ENCODE results near the gene GAREM1.

Gene GAREM1

GRCh38 chr18:32383050-32383819 is 87.4 kb downstream of the GAREM1 start:
- intact Hi-C loops (cut with micrococcal nuclease), result no loop called here
- no peaks in the 10 kb centered on the region for H3K4me1 Mint-ChIP-seq (ENCODE audit: low read depth)
- H3K9me3 Mint-ChIP-seq, result no peaks in the 10 kb centered on the region

GRCh38 chr18:32381761-32382160 is 88.9 kb downstream of the GAREM1 start:
- no peak overlapping the region for H3K4me3 Mint-ChIP-seq
- no peaks in the 10 kb centered on the region for H3K36me3 Mint-ChIP-seq (ENCODE audit: low read depth)
- H3K9me3 Mint-ChIP-seq, result no peaks in the 10 kb centered on the region
- no peaks in the 10 kb centered on the region for H3K4me1 Mint-ChIP-seq (ENCODE audit: low read depth)
- H3K27me3 Mint-ChIP-seq, result no peaks in the 10 kb centered on the region
- intact Hi-C loops (cut with micrococcal nuclease), result no loop called here
- no peak overlapping the region for H3K27ac Mint-ChIP-seq

More at GRCh38 chr18:32383050-32383819, 87.4 kb downstream of the GAREM1 start:
- no peaks in the 10 kb centered on the region for H3K27me3 Mint-ChIP-seq
- H3K36me3 Mint-ChIP-seq (ENCODE audit: low read depth), result no peaks in the 10 kb centered on the region
- H3K27ac Mint-ChIP-seq, result no peak overlapping the region
- H3K4me3 Mint-ChIP-seq, result no peak overlapping the region

- intact Hi-C loops (cut with micrococcal nuclease), result no loop called here
- H3K4me3 Mint-ChIP-seq, result no peak overlapping the region
- no peaks in the 10 kb centered on the region for H3K27me3 Mint-ChIP-seq
Measured at GRCh38 chr18:32380559-32380958, 90.1 kb downstream of the GAREM1 start.

DNA sequence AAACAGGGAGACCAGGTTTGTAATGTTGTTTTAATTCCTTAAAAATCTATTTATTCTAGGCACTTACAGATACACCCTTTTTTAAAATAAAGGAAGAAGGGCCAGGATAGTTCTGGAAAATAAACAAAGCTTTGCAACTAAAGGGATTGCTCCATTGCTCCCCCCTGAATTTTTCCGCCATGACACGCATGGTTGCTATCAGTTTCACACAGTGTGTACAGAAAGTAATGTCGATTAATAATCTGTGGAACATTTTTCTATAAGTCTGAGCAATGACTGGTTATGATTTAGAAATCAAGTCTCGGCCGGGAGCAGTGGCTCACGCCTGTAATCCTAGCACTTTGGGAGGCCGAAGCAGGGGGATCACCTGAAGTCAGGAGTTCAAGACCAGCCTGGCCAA is 90.8 kb downstream of the GAREM1 start:
- H3K9me3 Mint-ChIP-seq, result no peaks in the 10 kb centered on the region
- no peaks in the 10 kb centered on the region for H3K36me3 Mint-ChIP-seq (ENCODE audit: low read depth)
- H3K4me3 Mint-ChIP-seq, result no peak overlapping the region
- no peaks in the 10 kb centered on the region for H3K4me1 Mint-ChIP-seq (ENCODE audit: low read depth)
- no peaks in the 10 kb centered on the region for H3K27me3 Mint-ChIP-seq
- H3K27ac Mint-ChIP-seq, result no peak overlapping the region
- intact Hi-C loops (cut with micrococcal nuclease), result no loop called here

More at GRCh38 chr18:32380559-32380958, 90.1 kb downstream of the GAREM1 start:
- no peaks in the 10 kb centered on the region for H3K4me1 Mint-ChIP-seq (ENCODE audit: low read depth)
- H3K9me3 Mint-ChIP-seq, result no peaks in the 10 kb centered on the region
- no peak overlapping the region for H3K27ac Mint-ChIP-seq
- H3K36me3 Mint-ChIP-seq (ENCODE audit: low read depth), result no peaks in the 10 kb centered on the region

DNA sequence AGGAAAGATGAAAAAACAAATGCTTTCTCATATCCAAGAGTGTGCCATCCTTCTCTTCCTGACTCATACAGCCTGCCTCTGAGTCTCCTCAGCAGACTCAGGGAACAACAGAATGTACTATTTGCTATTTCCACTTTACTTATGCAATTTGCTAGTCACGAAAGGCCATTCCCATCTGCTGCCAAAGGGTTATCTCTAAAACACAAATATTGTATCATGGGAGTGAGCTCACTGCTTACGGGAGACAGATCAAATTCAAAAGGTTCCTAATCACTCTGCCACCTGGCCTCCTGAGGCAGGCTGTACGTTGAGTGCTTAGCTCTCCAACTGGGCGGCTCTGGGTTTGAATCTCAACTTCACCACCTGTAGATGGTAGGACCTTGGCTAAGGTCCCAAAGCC is 92.0 kb downstream of the GAREM1 start:
- intact Hi-C loops (cut with micrococcal nuclease), result no loop called here
- Mint-ChIP-seq H3K4me3 (no peak overlapping the region), H3K27ac (no peak overlapping the region), H3K36me3 (ENCODE audit: low read depth) (no peaks in the 10 kb centered on the region), H3K27me3 (no peaks in the 10 kb centered on the region), H3K9me3 (no peaks in the 10 kb centered on the region), H3K4me1 (ENCODE audit: low read depth) (no peaks in the 10 kb centered on the region)

- intact Hi-C loops (cut with micrococcal nuclease), result no loop called here
- Mint-ChIP-seq H3K27ac (no peak overlapping the region), H3K36me3 (ENCODE audit: low read depth) (no peaks in the 10 kb centered on the region), H3K27me3 (no peaks in the 10 kb centered on the region), H3K4me3 (no peak overlapping the region), H3K4me1 (ENCODE audit: low read depth) (no peaks in the 10 kb centered on the region), H3K9me3 (no peaks in the 10 kb centered on the region)
Measured at GRCh38 chr18:32373995-32374394, 96.7 kb downstream of the GAREM1 start.

GRCh38 chr18:32373505-32373904 is 97.2 kb downstream of the GAREM1 start:
- Mint-ChIP-seq H3K27ac (no peak overlapping the region), H3K36me3 (ENCODE audit: low read depth) (no peaks in the 10 kb centered on the region), H3K4me3 (no peak overlapping the region), H3K4me1 (ENCODE audit: low read depth) (no peaks in the 10 kb centered on the region), H3K9me3 (no peaks in the 10 kb centered on the region), H3K27me3 (no peaks in the 10 kb centered on the region)
- intact Hi-C loops (cut with micrococcal nuclease), result no loop called here

DNA sequence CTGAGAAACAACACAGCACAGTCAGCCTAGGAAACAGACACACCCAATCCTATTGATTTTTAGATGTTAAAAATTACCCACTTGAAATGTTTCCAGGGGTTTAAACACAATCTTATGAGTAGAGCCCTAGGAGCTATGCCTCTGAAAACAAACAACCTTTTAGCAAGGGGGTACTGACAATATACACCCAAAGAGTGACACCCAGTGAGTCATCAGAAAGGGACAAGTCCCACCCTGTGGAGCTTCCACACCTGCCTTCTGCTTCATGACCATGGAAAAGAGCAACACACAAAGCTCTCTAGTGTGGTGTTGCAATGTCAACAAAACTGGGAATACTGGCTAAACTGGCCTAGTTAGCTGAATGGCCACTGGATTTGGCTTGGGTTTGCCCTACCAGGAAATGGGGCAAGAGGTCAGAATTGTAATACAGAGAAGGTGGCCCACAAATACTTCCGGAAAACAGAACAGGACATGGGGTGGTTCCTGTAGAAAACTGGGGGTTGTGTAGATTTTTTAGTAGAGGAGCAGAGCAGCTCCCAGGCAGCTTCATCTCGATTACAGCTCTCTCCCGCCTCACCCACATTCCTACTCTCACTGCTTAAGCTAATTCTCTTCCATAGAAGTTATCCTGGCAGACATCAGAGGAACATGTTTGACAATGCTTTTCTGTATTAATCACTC is 98.2 kb downstream of the GAREM1 start:
- H3K27ac Mint-ChIP-seq, result no peak overlapping the region
- no peaks in the 10 kb centered on the region for H3K4me1 Mint-ChIP-seq (ENCODE audit: low read depth)
- no peaks in the 10 kb centered on the region for H3K27me3 Mint-ChIP-seq
- H3K36me3 Mint-ChIP-seq (ENCODE audit: low read depth), result no peaks in the 10 kb centered on the region
- intact Hi-C loops (cut with micrococcal nuclease), result no loop called here
- H3K4me3 Mint-ChIP-seq, result no peak overlapping the region
- no peaks in the 10 kb centered on the region for H3K9me3 Mint-ChIP-seq

DNA sequence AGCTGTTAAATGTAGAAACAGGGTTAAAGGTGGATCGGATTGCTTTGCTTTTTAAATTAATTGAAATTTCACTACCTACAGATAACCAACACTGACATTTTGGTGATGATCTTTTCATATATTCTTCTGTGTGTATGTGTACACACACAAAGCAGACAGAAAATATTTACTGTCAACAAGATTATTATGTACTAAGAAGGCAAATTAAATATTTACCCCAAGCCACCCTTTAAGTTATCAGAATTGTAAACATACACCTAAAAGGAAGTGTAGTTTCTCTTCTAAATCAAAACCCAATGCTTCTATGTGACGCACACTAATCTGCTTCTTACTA is 98.7 kb downstream of the GAREM1 start:
- H3K27ac Mint-ChIP-seq, result no peak overlapping the region
- no peaks in the 10 kb centered on the region for H3K27me3 Mint-ChIP-seq
- intact Hi-C loops (cut with micrococcal nuclease), result no loop called here
- H3K4me1 Mint-ChIP-seq (ENCODE audit: low read depth), result no peaks in the 10 kb centered on the region
- no peaks in the 10 kb centered on the region for H3K36me3 Mint-ChIP-seq (ENCODE audit: low read depth)
- H3K9me3 Mint-ChIP-seq, result no peaks in the 10 kb centered on the region
- no peak overlapping the region for H3K4me3 Mint-ChIP-seq

GRCh38 chr18:32371384-32371783 is 99.3 kb downstream of the GAREM1 start:
- intact Hi-C loops (cut with micrococcal nuclease), result no loop called here
- no peaks in the 10 kb centered on the region for H3K36me3 Mint-ChIP-seq (ENCODE audit: low read depth)
- no peak overlapping the region for H3K27ac Mint-ChIP-seq

GRCh38 chr18:32368991-32369390 is 101.7 kb downstream of the GAREM1 start:
- no peaks in the 10 kb centered on the region for H3K4me1 Mint-ChIP-seq (ENCODE audit: low read depth)
- no peaks in the 10 kb centered on the region for H3K27me3 Mint-ChIP-seq
- H3K27ac Mint-ChIP-seq, result no peak overlapping the region
- H3K9me3 Mint-ChIP-seq, result no peaks in the 10 kb centered on the region
- no peak overlapping the region for H3K4me3 Mint-ChIP-seq
- H3K36me3 Mint-ChIP-seq (ENCODE audit: low read depth), result no peaks in the 10 kb centered on the region
- intact Hi-C loops (cut with micrococcal nuclease), result no loop called here

More at GRCh38 chr18:32371384-32371783, 99.3 kb downstream of the GAREM1 start:
- Mint-ChIP-seq H3K27me3 (no peaks in the 10 kb centered on the region), H3K4me3 (no peak overlapping the region), H3K9me3 (no peaks in the 10 kb centered on the region), H3K4me1 (ENCODE audit: low read depth) (no peaks in the 10 kb centered on the region)

GRCh38 chr18:32368170-32368569 is 102.5 kb downstream of the GAREM1 start:
- intact Hi-C loops (cut with micrococcal nuclease), result no loop called here
- Mint-ChIP-seq H3K27me3 (no peaks in the 10 kb centered on the region), H3K4me1 (ENCODE audit: low read depth) (no peaks in the 10 kb centered on the region), H3K4me3 (no peak overlapping the region), H3K36me3 (ENCODE audit: low read depth) (no peaks in the 10 kb centered on the region), H3K27ac (no peak overlapping the region), H3K9me3 (no peaks in the 10 kb centered on the region)

DNA sequence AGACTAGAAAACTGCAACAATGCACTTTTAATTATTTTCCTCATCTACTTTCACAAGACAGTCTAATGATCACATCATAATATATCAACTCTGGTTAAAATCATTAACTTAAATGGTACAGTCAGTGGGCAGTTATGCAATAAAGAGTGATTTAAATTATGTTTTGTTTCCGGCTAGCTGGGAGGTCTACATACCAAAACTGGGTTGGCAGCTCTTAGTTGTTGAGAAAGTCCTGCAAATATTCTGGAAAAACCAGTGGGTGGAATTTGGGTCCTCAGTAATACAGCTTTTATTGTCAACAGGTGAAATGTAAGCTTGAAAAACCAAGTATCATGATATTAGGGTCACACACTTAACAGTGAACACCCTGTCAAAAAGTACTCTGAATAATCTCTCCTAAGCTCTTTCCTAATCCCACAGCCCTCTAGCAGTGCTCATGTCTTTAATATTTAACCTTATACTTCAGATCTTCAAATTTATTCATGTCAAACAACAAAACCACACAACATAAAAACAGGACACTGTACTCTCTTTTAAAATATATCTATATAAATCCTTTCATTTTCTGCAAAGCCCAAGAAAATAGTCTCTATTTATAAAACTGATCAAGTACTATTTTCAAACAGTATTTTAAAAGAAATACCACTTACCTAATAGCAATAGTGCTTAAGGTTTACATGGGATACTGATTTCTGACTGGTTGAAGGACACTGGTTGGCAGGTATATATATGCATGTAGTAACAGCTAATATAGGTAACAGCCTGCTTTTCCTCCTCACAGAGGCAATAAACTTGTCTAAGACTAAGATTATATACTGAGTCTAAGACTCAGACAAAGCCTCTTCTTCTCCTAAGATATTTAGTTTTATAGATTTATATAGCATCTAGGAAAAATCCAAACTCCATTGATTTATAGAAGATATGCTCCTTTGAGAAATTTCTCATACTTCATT is 103.8 kb downstream of the GAREM1 start:
- no peaks in the 10 kb centered on the region for H3K4me1 Mint-ChIP-seq (ENCODE audit: low read depth)
- no peaks in the 10 kb centered on the region for H3K27me3 Mint-ChIP-seq
- H3K4me3 Mint-ChIP-seq, result no peak overlapping the region
- intact Hi-C loops (cut with micrococcal nuclease), result no loop called here
- H3K36me3 Mint-ChIP-seq (ENCODE audit: low read depth), result no peaks in the 10 kb centered on the region
- no peaks in the 10 kb centered on the region for H3K9me3 Mint-ChIP-seq
- no peak overlapping the region for H3K27ac Mint-ChIP-seq

- intact Hi-C loops (cut with micrococcal nuclease), result no loop called here
- no peaks in the 10 kb centered on the region for H3K36me3 Mint-ChIP-seq (ENCODE audit: low read depth)
- H3K27me3 Mint-ChIP-seq, result no peaks in the 10 kb centered on the region
- no peaks in the 10 kb centered on the region for H3K9me3 Mint-ChIP-seq
- no peak overlapping the region for H3K4me3 Mint-ChIP-seq
- no peak overlapping the region for H3K27ac Mint-ChIP-seq
- H3K4me1 Mint-ChIP-seq (ENCODE audit: low read depth), result no peaks in the 10 kb centered on the region
Measured at GRCh38 chr18:32362484-32362883, 108.2 kb downstream of the GAREM1 start.
